Keratinocyte (primary cell): ENCODE measurements around the gene HEXD. TPM values are rescaled to one million over a fixed set of nuclear protein-coding genes. Genes with fewer than 3 reads are reported as not detected.

Experiments used
- DNase-seq: peaks from one replicate; pipeline ENCODE4 v3.0.0-alpha.2; 2011; ENCODE audit warnings: low read depth, missing footprints, low spot score
- FAIRE-seq: peaks from 2 replicates; lab custom pipeline; 2011; peaks lifted over from hg19 to GRCh38; lab: Jason Lieb, UNC
- H2AFZ ChIP-seq: 2 replicates; pipeline ENCODE4 v1.6.0; 2012; ENCODE audit warnings: low read length, control low read depth, inconsistent platforms; ENCODE audit not compliant: control insufficient read depth
- H3K27ac ChIP-seq: 2 replicates; pipeline ENCODE4 v1.5.1; 2011; ENCODE audit warnings: low read length; ENCODE audit not compliant: control insufficient read depth, insufficient read depth
- H3K27me3 ChIP-seq: 3 replicates; pipeline ENCODE4 v1.6.0; 2011; ENCODE audit warnings: low read length; ENCODE audit not compliant: control insufficient read depth, insufficient read depth; ENCODE audit errors: extremely low read depth
- H3K36me3 ChIP-seq, 2 experiments: 2 replicates in 1 of 2; 3 replicates in 1 of 2; pipeline ENCODE4 v1.5.1; 2011; ENCODE audit warnings: low read length in 2 of 2, mild to moderate bottlenecking in 1 of 2; ENCODE audit not compliant: control insufficient read depth in 2 of 2, insufficient read depth in 2 of 2; ENCODE audit errors: extremely low read depth in 1 of 2
- H3K4me1 ChIP-seq: 3 replicates; pipeline ENCODE4 v1.5.1; 2011; ENCODE audit warnings: low read length; ENCODE audit not compliant: control insufficient read depth, insufficient read depth; ENCODE audit errors: extremely low read depth
- H3K4me2 ChIP-seq: 3 replicates; pipeline ENCODE4 v1.6.0; 2011; ENCODE audit warnings: low read depth, low read length; ENCODE audit not compliant: control insufficient read depth, insufficient read depth; ENCODE audit errors: extremely low read depth
- H3K4me3 ChIP-seq, 3 experiments: fragments of 200-600 bp in 1 of 3; sonication (generic) in 1 of 3; 2 replicates in 2 of 3; 3 replicates in 1 of 3; pipeline ENCODE4 v1.5.1; 2011 to 2016; ENCODE audit warnings: low read length in 3 of 3, mild to moderate bottlenecking in 3 of 3, control low read depth in 2 of 3, inconsistent platforms in 1 of 3, low read depth in 1 of 3, mixed read lengths in 1 of 3, mixed run types in 1 of 3, moderate library complexity in 1 of 3; ENCODE audit not compliant: control insufficient read depth in 2 of 3, insufficient read depth in 2 of 3; ENCODE audit errors: extremely low read depth in 1 of 3
- H3K79me2 ChIP-seq: 2 replicates; pipeline ENCODE4 v1.6.0; 2012; ENCODE audit warnings: low read length; ENCODE audit not compliant: control insufficient read depth, insufficient read depth
- H3K9ac ChIP-seq: 3 replicates; pipeline ENCODE4 v1.6.0; 2011; ENCODE audit warnings: low read length; ENCODE audit not compliant: control insufficient read depth, insufficient read depth; ENCODE audit errors: extremely low read depth
- H3K9me1 ChIP-seq: 3 replicates; pipeline ENCODE4 v1.6.0; 2011; ENCODE audit warnings: low read length; ENCODE audit not compliant: control insufficient read depth, insufficient read depth; ENCODE audit errors: extremely low read depth
- H3K9me3 ChIP-seq: 2 replicates; pipeline ENCODE4 v1.5.1; 2012; ENCODE audit warnings: low read depth, low read length; ENCODE audit not compliant: control insufficient read depth
- H4K20me1 ChIP-seq: 3 replicates; pipeline ENCODE4 v1.6.0; 2011; ENCODE audit warnings: low read length; ENCODE audit not compliant: control insufficient read depth, insufficient read depth; ENCODE audit errors: extremely low read depth
- EZH2 ChIP-seq: IDR thresholded peaks from one replicate; pipeline ENCODE4 v1.6.1; 2012; ENCODE audit warnings: inconsistent platforms, mild to moderate bottlenecking, low read length, moderate library complexity
- dilution Hi-C: fragments of 300-500 bp; cut with MboI; formaldehyde crosslinking; loops from one replicate; pipeline ENCODE4 v1.7.0; 2020; ENCODE audit warnings: low sequenced_read_pairs; ENCODE audit not compliant: extremely low pct_ligation_motif_present
- polyA plus RNA-seq, 5 experiments: library from polyadenylated mRNA; depleted of rRNA in 3 of 5; stranded (reverse) in 3 of 5; stranded (forward) in 1 of 5; unstranded in 1 of 5; fragments of >200 nt; gene quantifications; 1 replicate in 1 of 5; 2 replicates in 3 of 5; 3 replicates in 1 of 5; pipeline versions ENCODE4 v1.2.1 to v1.2.3, GENCODE V29; 2011 to 2012; ENCODE audit warnings: missing spikeins in 2 of 5, low read depth in 1 of 5, low replicate concordance in 1 of 5
- TF ChIP-seq, protein P1 (sequence below), 3 experiments: IDR thresholded peaks in 1 of 3; conservative IDR thresholded peaks in 1 of 3; optimal IDR thresholded peaks in 1 of 3; 2 replicates in 2 of 3; 3 replicates in 1 of 3; pipeline versions ENCODE3 to v1.5.1; 2011; ENCODE audit warnings: low read length in 3 of 3, mild to moderate bottlenecking in 3 of 3, moderate library complexity in 2 of 3, control low read depth in 1 of 3, inconsistent platforms in 1 of 3; ENCODE audit not compliant: insufficient read depth in 2 of 3; ENCODE audit errors: extremely low read depth in 1 of 3

HEXD gene
- polyA plus RNA-seq, 1 donor (not counting 4 experiments of a cell fraction or from before 2014, with no cell fraction given): 5.6 TPM

- H3K27me3 ChIP-seq: no peaks in the 10 kb centered on the region
- no peaks in the 10 kb centered on the region for H4K20me1 ChIP-seq
- H3K9me1 ChIP-seq: no peaks in the 10 kb centered on the region
- no peak overlapping the region for H3K9ac ChIP-seq
- FAIRE-seq (no peak), DNase-seq (no peak)
- TF ChIP-seq EZH2: no peak
- TF ChIP-seq, protein P1, sequence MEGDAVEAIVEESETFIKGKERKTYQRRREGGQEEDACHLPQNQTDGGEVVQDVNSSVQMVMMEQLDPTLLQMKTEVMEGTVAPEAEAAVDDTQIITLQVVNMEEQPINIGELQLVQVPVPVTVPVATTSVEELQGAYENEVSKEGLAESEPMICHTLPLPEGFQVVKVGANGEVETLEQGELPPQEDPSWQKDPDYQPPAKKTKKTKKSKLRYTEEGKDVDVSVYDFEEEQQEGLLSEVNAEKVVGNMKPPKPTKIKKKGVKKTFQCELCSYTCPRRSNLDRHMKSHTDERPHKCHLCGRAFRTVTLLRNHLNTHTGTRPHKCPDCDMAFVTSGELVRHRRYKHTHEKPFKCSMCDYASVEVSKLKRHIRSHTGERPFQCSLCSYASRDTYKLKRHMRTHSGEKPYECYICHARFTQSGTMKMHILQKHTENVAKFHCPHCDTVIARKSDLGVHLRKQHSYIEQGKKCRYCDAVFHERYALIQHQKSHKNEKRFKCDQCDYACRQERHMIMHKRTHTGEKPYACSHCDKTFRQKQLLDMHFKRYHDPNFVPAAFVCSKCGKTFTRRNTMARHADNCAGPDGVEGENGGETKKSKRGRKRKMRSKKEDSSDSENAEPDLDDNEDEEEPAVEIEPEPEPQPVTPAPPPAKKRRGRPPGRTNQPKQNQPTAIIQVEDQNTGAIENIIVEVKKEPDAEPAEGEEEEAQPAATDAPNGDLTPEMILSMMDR (optimal IDR thresholded peaks at IDR 0.05 in 1 of 3, IDR thresholded peaks at IDR 0.05 in 1 of 3, conservative IDR thresholded peaks at IDR 0.05 in 1 of 3; ENCODE audit: extremely low read depth in 1 of 3, insufficient read depth in 2 of 3, low read length in 3 of 3): no peak
- H2AFZ ChIP-seq: no peak overlapping the region
- H3K4me2 ChIP-seq: no peak overlapping the region
- dilution Hi-C loops: loop anchor here (10.0 kb wide), 1 partner anchor 95 kb away; no protein-coding TSS in a partner anchor
- H3K4me1 ChIP-seq: no peaks in the 10 kb centered on the region
- H3K9me3 ChIP-seq: no peaks in the 10 kb centered on the region
- no peak overlapping the region for H3K27ac ChIP-seq
- no peaks in the 10 kb centered on the region for H3K79me2 ChIP-seq
- no peak overlapping the region for H3K4me3 ChIP-seq
- H3K36me3 ChIP-seq: peaks cover 7 to 10% of the 10 kb centered on the region in 2 experiments
Observed at GRCh38 chr17:82439829-82440365, 21.8 kb downstream of the HEXD start.

DNA sequence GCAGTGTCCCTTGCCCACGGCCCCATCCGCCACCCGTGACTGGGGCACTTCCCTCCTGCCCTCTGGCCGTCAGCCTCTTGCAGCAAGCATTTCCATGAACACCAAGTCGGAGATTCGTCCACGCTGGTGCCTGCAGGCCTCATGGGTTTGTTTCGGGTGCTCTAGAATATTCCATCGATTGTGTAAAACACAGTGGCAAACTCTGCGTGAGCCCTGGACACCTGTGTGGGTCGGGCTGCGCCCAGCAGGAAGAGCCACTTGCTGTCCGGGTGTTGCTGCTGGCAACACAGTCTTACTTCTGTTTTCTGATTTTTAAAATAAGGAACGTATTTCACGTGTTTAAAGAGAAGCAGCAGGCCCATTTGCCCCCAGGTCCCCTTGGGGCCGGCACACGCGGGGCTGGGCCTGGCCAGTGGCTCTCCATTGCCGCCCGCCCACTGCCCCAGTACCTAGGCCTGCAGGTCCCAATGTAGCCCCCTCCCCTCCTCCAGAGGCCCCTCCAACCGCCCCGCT is 22.4 kb downstream of the HEXD start:
- FAIRE-seq (no peak), DNase-seq (no peak)
- no peaks in the 10 kb centered on the region for H3K79me2 ChIP-seq
- TF ChIP-seq, protein P1 (optimal IDR thresholded peaks at IDR 0.05 in 1 of 3, IDR thresholded peaks at IDR 0.05 in 1 of 3, conservative IDR thresholded peaks at IDR 0.05 in 1 of 3; ENCODE audit: extremely low read depth in 1 of 3, insufficient read depth in 2 of 3, low read length in 3 of 3): no peak
- no peak for TF ChIP-seq EZH2
- H4K20me1 ChIP-seq: no peaks in the 10 kb centered on the region
- H3K27ac ChIP-seq: no peak overlapping the region
- dilution Hi-C loops: no loop called here
- no peaks in the 10 kb centered on the region for H3K4me1 ChIP-seq
- no peak overlapping the region for H2AFZ ChIP-seq
- H3K27me3 ChIP-seq: no peaks in the 10 kb centered on the region
- no peak overlapping the region for H3K9ac ChIP-seq
- H3K36me3 ChIP-seq: peaks cover 7 to 10% of the 10 kb centered on the region in 2 experiments
- H3K9me1 ChIP-seq: no peaks in the 10 kb centered on the region
- H3K9me3 ChIP-seq: no peaks in the 10 kb centered on the region
- no peak overlapping the region for H3K4me3 ChIP-seq
- no peak overlapping the region for H3K4me2 ChIP-seq
